Stimulated activated CD4-positive, alpha-beta T cell treated with anti-CD3 and anti-CD28 coated beads, TNF-alpha, amount 100 ng/mL, for 4 hours (primary cell): Measurements from ENCODE around the gene RAB20.
"Not testable (repeated sequence)": the region's sequence is repeated elsewhere in the genome, so short reads cannot be mapped to it uniquely, and the experiment has no call there.

Source experiments
- DNase-seq, 3 experiments: peaks; one replicate each; pipeline ENCODE4 v3.0.0-alpha.2; 2020; ENCODE audit warnings: low read depth in 3 of 3

Gene RAB20

GRCh38 chr13:110575322-110576069, 14.0 kb upstream of the RAB20 start:
- DNase-seq, result no peak

DNA sequence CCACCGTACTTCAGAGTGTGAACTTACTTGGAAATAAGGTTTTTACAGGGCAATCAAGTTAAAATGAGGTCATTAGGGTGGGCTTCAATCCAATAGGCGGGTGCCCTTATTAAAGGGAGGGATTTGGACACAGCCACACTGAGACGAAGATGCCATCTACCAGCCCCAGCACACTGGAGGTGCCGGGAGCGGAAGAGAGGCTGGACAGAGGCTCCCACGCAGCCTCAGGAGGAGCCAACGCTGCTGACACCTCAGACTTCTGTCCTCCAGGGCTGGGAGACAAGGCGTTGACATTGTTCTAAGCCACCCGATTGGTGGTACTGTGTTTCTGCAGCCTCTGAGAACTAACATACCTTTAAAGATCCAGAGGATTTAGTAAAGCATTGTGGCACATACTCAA, 12.6 kb upstream of the RAB20 start:
- no peak for DNase-seq

GRCh38 chr13:110572778-110573118, 11.2 kb upstream of the RAB20 start:
- DNase-seq, result no peak

DNA sequence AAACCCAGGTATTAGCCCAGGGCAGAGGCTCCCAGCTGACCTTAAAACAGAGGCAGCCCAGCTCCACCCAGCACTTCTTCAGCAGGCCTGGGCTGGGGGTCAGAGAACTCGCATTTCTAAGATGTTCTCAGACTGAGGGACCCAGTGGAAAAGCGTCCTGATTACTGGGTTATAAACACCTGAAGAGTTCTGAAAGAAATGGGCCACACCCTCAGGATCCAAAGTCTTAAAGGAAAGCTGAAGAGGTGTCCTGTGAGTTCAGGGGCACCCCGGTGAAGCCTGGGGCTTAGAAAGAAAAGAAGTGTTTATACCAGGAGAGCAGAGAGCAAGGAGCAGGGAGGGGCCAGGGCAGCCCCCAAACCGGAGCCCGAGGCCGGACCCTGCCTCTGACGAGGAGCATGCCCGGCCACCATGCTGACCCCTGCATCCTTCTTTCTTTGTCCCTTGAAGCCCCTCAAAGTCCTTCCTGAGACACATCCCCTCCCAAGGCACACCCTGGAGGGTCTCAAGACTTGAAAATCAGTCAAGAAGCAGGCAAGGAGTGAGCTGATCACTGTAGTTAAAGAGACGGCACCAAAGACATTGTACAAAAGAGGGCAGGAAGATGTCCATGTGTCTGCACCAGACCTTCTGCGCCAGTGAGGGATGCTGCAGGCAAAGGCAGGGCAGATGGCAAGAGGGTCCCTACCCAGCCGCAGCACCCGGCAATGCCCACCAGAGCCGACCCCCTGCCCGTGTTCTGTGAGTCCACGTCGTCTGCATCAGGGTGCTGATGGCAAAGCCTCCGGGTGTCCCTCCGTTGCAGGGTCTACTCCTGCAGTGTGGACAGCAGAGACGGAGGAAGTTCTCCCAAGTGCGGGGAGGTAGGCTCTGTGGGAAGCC, 10.6 kb upstream of the RAB20 start:
- DNase-seq, result no peak

GRCh38 chr13:110570886-110571285, 9.4 kb upstream of the RAB20 start:
- no peak for DNase-seq

GRCh38 chr13:110569962-110570361, 8.4 kb upstream of the RAB20 start:
- not testable (repeated sequence) for DNase-seq

GRCh38 chr13:110568612-110569011, 7.1 kb upstream of the RAB20 start:
- DNase-seq, result no peak

DNA sequence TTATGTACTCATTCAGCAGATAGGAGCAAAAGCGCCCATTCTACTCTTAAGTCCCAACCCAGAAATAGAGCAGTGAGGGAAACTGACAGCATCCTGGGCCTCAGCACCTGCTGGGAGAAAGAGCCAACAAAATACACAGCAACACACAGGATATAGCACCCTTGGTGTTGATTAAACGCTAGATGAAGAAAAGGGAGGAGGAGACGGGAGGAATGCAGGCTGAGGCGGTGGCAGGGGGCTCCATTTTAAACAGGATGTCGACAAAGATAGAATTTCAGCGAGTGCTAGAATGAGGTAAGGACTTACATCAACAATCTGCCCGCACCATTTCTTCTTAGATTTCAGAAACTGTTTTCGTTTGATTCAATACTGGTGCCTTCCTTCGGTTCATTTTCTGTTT, 4.6 kb upstream of the RAB20 start:
- DNase-seq, result no peak

- no peak for DNase-seq
Measured at GRCh38 chr13:110565296-110565695, 3.8 kb upstream of the RAB20 start.

- DNase-seq, result no peak
Measured at GRCh38 chr13:110564472-110564985, 3.0 kb upstream of the RAB20 start.

DNA sequence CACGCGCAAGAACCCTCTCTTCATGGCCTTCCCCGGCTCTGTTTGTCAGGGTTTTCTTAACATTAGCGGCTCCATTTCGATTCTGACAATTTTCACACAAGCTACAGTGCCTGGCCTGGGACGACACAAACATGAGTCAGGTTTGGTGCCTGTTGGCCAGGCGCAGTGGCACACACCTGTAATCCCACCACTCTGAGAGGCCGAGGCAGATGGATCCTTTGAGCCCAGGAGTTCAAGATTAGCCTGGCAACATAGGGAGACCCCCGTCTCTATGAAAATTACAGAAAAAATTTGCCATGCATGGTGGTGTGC, 1.9 kb upstream of the RAB20 start:
- DNase-seq, result no peak

GRCh38 chr13:110562696-110563462, 1.4 kb upstream of the RAB20 start:
- no peak for DNase-seq

GRCh38 chr13:110562036-110562597, 595 bp upstream of the RAB20 start:
- DNase-seq, result peak in 1 of 3 experiments; percentile 7

GRCh38 chr13:110560601-110561343, 750 bp downstream of the RAB20 start:
- no peak for DNase-seq

DNA sequence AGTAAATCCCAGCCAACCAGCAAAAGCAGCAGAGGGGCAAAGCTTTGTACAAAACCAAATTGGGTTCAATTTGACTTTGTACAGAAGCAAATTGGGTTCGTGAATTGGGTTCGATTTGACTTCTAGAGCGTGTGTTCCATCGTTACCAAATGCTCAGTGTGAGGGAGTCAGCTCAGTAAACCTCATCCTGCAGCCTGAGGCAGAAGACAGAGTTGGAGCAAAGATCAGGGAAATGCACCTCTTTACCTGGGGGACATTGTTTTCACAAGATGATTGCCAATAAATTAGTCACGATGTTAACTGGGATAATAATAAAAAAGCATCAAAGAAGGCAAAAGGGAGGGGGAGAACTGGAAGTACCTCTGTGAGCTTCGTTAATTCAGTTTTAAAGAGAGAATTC, 1.5 kb downstream of the RAB20 start:
- DNase-seq, result no peak

DNA sequence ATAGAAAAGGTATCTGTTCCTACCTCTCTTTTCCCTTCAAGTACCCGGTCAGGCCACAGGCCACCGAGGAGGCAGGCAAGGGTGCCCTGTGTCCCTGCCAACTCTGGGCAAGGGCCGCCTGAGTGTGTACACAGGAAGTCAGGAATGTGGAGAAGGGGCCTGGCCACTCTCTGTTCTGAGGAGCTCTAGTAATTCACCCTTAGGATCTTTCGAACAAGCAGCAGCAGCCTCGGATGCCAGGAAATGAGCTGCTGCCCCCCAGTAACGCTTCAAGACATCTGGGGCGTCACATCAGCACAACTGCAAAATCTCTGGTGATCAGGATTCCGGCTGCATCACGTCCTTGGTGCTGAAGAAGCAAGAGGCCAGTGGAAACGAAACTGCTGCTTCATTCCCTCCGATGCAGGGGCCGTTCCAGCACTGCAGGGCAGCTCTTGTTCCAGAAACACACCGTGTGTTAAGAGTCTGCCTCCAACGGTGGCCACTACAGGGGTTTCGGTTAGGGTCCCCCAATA, 2.0 kb downstream of the RAB20 start:
- no peak for DNase-seq

GRCh38 chr13:110557610-110558305, 3.8 kb downstream of the RAB20 start:
- DNase-seq, result no peak

DNA sequence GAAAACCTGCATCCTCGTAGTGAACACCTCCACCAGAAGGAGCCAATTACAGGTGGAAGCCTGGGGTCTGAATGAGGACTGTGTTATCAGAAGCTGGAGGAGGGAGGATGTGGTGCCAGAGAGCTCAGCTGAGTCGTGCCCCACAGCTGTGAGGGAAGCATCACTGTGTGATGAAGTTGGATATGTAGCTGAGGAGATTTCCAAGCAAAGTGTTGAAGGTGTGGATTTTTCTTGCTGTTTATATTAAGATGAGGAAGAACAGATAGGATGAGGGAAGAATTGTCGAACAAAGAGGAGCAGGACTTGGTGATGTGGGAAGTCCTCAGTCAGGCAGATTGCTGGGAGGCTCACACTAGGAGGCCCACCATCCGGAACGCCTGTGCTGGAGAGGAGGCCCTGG, 4.4 kb downstream of the RAB20 start:
- no peak for DNase-seq

GRCh38 chr13:110556224-110556606, 5.3 kb downstream of the RAB20 start:
- DNase-seq, result no peak

- no peak for DNase-seq
Measured at GRCh38 chr13:110555601-110556223, 5.8 kb downstream of the RAB20 start.
